WTC11 (cell line): Measurements from ENCODE around the gene TCF21.

Source experiments
- TEAD4 ChIP-seq: sonication (generic); formaldehyde crosslinking; IDR thresholded peaks from 2 replicates; pipeline ENCODE4 v1.8.0; 2022; ENCODE audit warnings: mild to moderate bottlenecking, missing genetic modification reagents
- ZNF232 ChIP-seq: sonication (generic); formaldehyde crosslinking; IDR thresholded peaks from 2 replicates; pipeline ENCODE4 v1.8.0; 2022; ENCODE audit warnings: mild to moderate bottlenecking, missing genetic modification reagents
- TF ChIP-seq, protein P1 (sequence below): fragments of 200-600 bp; IDR thresholded peaks from 2 replicates; pipeline ENCODE4 v1.8.0; 2022; ENCODE audit warnings: antibody characterized with exemption
- TF ChIP-seq, protein P2 (sequence below): fragments of 250-450 bp; sonication (Bioruptor Pico); conservative IDR thresholded peaks from 2 replicates; pipeline ENCODE4 v1.9.0; 2021; ENCODE audit warnings: mild to moderate bottlenecking
- TF ChIP-seq, protein P3 (sequence below): sonication (generic); formaldehyde crosslinking; conservative IDR thresholded peaks from 2 replicates; pipeline ENCODE4 v1.8.1; 2022; ENCODE audit warnings: mild to moderate bottlenecking, missing genetic modification reagents
- TF ChIP-seq, protein P4 (sequence below): sonication (generic); formaldehyde crosslinking; IDR thresholded peaks from 2 replicates; pipeline ENCODE4 v1.8.1; 2022; ENCODE audit warnings: low read depth, missing genetic modification reagents, borderline replicate concordance
- TF ChIP-seq, protein P5 (sequence below): sonication (generic); formaldehyde crosslinking; conservative IDR thresholded peaks from 2 replicates; pipeline ENCODE4 v1.8.1; 2023; ENCODE audit warnings: mild to moderate bottlenecking, low read depth, missing genetic modification reagents, moderate library complexity

DNA sequence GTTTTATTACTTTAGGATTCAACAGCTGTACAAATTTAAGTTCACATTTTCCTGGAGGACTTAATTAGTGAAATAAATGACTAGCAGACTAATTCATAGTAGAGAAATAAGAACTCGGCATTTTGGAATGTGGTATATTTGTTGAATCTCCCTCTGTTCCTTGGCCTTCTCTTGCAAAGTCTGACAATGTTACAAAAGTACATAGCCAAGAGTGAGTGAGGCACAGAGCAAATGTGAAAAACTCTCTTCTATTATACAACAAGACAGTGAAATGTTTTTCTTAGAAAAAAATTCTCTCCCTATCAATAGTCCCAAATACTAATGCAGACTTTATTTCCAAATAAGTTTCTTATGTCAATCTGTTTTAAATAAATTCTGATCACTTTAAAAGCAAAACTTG lies 44.2 kb upstream of the TCF21 start:
- TF ChIP-seq, protein P1, sequence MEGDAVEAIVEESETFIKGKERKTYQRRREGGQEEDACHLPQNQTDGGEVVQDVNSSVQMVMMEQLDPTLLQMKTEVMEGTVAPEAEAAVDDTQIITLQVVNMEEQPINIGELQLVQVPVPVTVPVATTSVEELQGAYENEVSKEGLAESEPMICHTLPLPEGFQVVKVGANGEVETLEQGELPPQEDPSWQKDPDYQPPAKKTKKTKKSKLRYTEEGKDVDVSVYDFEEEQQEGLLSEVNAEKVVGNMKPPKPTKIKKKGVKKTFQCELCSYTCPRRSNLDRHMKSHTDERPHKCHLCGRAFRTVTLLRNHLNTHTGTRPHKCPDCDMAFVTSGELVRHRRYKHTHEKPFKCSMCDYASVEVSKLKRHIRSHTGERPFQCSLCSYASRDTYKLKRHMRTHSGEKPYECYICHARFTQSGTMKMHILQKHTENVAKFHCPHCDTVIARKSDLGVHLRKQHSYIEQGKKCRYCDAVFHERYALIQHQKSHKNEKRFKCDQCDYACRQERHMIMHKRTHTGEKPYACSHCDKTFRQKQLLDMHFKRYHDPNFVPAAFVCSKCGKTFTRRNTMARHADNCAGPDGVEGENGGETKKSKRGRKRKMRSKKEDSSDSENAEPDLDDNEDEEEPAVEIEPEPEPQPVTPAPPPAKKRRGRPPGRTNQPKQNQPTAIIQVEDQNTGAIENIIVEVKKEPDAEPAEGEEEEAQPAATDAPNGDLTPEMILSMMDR, result no peak
- TF ChIP-seq, protein P2, sequence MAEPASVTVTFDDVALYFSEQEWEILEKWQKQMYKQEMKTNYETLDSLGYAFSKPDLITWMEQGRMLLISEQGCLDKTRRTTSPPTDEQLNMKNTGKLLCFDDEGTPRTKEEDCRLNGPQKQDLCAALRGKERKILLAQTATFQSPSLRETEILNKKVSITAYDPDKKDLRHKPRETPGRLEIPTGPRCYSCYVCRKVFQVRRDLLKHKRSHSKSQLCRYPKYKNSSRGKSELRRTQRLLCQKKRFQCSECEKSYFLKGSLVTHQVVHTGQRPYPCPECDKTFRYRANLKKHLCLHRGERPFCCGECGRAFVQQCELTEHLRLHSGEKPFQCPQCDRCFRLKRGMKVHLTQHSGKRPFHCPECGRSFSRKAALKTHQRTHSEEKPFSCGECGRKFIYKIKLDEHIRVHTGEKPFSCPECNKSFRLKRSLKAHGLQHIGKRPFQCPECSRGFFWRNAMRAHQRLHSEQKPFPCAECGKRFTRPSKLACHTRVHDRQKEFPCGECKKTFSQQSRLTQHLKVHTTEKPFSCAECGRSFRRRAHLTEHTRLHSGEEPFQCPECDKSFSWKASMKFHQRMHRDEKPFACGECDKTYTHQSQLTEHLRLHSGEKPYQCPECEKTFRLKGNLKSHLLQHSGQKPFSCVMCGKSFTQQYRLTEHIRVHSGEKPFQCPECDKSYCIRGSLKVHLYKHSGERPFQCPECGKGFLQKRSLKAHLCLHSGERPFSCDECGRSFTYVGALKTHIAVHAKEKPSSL (CRISPR knock-in tag), result no peak
- TF ChIP-seq TEAD4 (CRISPR knock-in tag) (no peak), ZNF232 (CRISPR knock-in tag) (no peak)
- TF ChIP-seq, protein P3, sequence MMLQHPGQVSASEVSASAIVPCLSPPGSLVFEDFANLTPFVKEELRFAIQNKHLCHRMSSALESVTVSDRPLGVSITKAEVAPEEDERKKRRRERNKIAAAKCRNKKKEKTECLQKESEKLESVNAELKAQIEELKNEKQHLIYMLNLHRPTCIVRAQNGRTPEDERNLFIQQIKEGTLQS, result no peak
- TF ChIP-seq, protein P4, sequence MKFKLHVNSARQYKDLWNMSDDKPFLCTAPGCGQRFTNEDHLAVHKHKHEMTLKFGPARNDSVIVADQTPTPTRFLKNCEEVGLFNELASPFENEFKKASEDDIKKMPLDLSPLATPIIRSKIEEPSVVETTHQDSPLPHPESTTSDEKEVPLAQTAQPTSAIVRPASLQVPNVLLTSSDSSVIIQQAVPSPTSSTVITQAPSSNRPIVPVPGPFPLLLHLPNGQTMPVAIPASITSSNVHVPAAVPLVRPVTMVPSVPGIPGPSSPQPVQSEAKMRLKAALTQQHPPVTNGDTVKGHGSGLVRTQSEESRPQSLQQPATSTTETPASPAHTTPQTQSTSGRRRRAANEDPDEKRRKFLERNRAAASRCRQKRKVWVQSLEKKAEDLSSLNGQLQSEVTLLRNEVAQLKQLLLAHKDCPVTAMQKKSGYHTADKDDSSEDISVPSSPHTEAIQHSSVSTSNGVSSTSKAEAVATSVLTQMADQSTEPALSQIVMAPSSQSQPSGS (CRISPR knock-in tag), result no peak
- TF ChIP-seq, protein P5, sequence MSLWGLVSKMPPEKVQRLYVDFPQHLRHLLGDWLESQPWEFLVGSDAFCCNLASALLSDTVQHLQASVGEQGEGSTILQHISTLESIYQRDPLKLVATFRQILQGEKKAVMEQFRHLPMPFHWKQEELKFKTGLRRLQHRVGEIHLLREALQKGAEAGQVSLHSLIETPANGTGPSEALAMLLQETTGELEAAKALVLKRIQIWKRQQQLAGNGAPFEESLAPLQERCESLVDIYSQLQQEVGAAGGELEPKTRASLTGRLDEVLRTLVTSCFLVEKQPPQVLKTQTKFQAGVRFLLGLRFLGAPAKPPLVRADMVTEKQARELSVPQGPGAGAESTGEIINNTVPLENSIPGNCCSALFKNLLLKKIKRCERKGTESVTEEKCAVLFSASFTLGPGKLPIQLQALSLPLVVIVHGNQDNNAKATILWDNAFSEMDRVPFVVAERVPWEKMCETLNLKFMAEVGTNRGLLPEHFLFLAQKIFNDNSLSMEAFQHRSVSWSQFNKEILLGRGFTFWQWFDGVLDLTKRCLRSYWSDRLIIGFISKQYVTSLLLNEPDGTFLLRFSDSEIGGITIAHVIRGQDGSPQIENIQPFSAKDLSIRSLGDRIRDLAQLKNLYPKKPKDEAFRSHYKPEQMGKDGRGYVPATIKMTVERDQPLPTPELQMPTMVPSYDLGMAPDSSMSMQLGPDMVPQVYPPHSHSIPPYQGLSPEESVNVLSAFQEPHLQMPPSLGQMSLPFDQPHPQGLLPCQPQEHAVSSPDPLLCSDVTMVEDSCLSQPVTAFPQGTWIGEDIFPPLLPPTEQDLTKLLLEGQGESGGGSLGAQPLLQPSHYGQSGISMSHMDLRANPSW, result no peak
